ENCODE measurements around the gene KRTAP27-1.

KRTAP27-1 gene

GRCh38 chr21:30289215-30289614 lies 48.3 kb downstream of the KRTAP27-1 start, which contains the start of gene KRTAP25-1:
Gene KRTAP25-1, minus strand, starts transcription at chr21:30289514. Its CDS starts 24 bp downstream, at chr21:30289490.
- no peak for DNase-seq (ENCODE audit: low read depth in 3 of 3)

Data from stimulated activated CD4-positive, alpha-beta T cell treated with anti-CD3 and anti-CD28 coated beads, TNF-alpha, amount 100 ng/mL, for 4 hours (primary cell).